WTC11 (cell line): ENCODE data around the gene AGBL1. TPM values are rescaled to one million over a fixed set of nuclear protein-coding genes. Genes with fewer than 3 reads are reported as not detected.

Experiments used
- ATAC-seq: fragments of 200-7000 bp; cut with Tn5 transposase; 2 replicates; pipeline ENCODE4 v1.10.0; 2021; ENCODE audit warnings: mild to moderate bottlenecking, moderate library complexity
- CTCF ChIA-PET: fragments of 300-600 bp; sonication (Branson Sonifier 250); formaldehyde crosslinking; loops from one replicate; lab custom pipeline; 2021; ENCODE audit warnings: antibody characterized with exemption; lab: Charles Lee
- POLR2A ChIA-PET: fragments of 350-600 bp; sonication (Branson Sonifier 250); formaldehyde crosslinking; loops from one replicate; lab custom pipeline; 2021; ENCODE audit warnings: antibody characterized with exemption; lab: Charles Lee
- DNase-seq: peaks from one replicate; pipeline ENCODE4 v3.0.0; 2021; ENCODE audit warnings: low spot score
- H3K27ac Mint-ChIP-seq: 2 replicates; pipeline ENCODE4 v1.8.0; 2021; ENCODE audit warnings: mixed read lengths
- H3K27me3 Mint-ChIP-seq: 2 replicates; pipeline ENCODE4 v1.8.0; 2021; ENCODE audit warnings: low read depth, mild to moderate bottlenecking, moderate library complexity, mixed read lengths
- H3K36me3 Mint-ChIP-seq: 2 replicates; pipeline ENCODE4 v1.8.0; 2021; ENCODE audit warnings: mixed read lengths
- H3K4me1 Mint-ChIP-seq: 2 replicates; pipeline ENCODE4 v1.8.0; 2022; ENCODE audit warnings: mixed read lengths
- H3K4me3 Mint-ChIP-seq: 2 replicates; pipeline ENCODE4 v1.8.0; 2021; ENCODE audit warnings: mild to moderate bottlenecking, moderate library complexity, mixed read lengths
- H3K9me3 Mint-ChIP-seq: 2 replicates; pipeline ENCODE4 v1.8.0; 2021; ENCODE audit warnings: mixed read lengths
- CTCF ChIP-seq: fragments of 200-600 bp; IDR thresholded peaks from 2 replicates; pipeline ENCODE4 v1.8.0; 2022; ENCODE audit warnings: antibody characterized with exemption
- ETV6 ChIP-seq: sonication (generic); formaldehyde crosslinking; IDR thresholded peaks from 2 replicates; pipeline ENCODE4 v1.8.1; 2022; ENCODE audit warnings: mild to moderate bottlenecking, missing genetic modification reagents
- GABPB1 ChIP-seq: sonication (generic); formaldehyde crosslinking; IDR thresholded peaks from 2 replicates; pipeline ENCODE4 v1.8.1; 2023; ENCODE audit warnings: mild to moderate bottlenecking, missing genetic modification reagents
- IRF2 ChIP-seq: sonication (generic); formaldehyde crosslinking; IDR thresholded peaks from 2 replicates; pipeline ENCODE4 v1.8.0; 2022; ENCODE audit warnings: low read depth, missing genetic modification reagents, borderline replicate concordance
- JAZF1 ChIP-seq: fragments of 250-450 bp; sonication (Bioruptor Pico); IDR thresholded peaks from 2 replicates; pipeline ENCODE4 v1.9.0; 2021; ENCODE audit warnings: moderate library complexity, mild to moderate bottlenecking, inconsistent platforms
- NFE2L1 ChIP-seq: sonication (generic); formaldehyde crosslinking; IDR thresholded peaks from 2 replicates; pipeline ENCODE4 v1.8.1; 2023; ENCODE audit warnings: missing genetic modification reagents
- NR3C1 ChIP-seq: sonication (generic); formaldehyde crosslinking; conservative IDR thresholded peaks from 2 replicates; pipeline ENCODE4 v1.8.1; 2023; ENCODE audit warnings: low read depth, mild to moderate bottlenecking, missing genetic modification reagents
- PRDM15 ChIP-seq: sonication (generic); formaldehyde crosslinking; IDR thresholded peaks from 2 replicates; pipeline ENCODE4 v1.8.0; 2022; ENCODE audit warnings: missing genetic modification reagents
- RELA ChIP-seq: sonication (generic); formaldehyde crosslinking; IDR thresholded peaks from 2 replicates; pipeline ENCODE4 v1.8.1; 2022; ENCODE audit warnings: missing genetic modification reagents, mild to moderate bottlenecking, borderline replicate concordance
- RORB ChIP-seq: fragments of 250-450 bp; sonication (Bioruptor Pico); IDR thresholded peaks from 2 replicates; pipeline ENCODE4 v1.9.0; 2021; ENCODE audit warnings: mild to moderate bottlenecking
- TEAD1 ChIP-seq: sonication (generic); formaldehyde crosslinking; IDR thresholded peaks from 2 replicates; pipeline ENCODE4 v1.8.0; 2022; ENCODE audit warnings: mild to moderate bottlenecking, missing genetic modification reagents
- ZNF281 ChIP-seq: sonication (generic); formaldehyde crosslinking; IDR thresholded peaks from 2 replicates; pipeline ENCODE4 v1.8.0; 2023; ENCODE audit warnings: mild to moderate bottlenecking, missing genetic modification reagents
- ZNF532 ChIP-seq: fragments of 250-450 bp; sonication (Bioruptor Pico); IDR thresholded peaks from 2 replicates; pipeline ENCODE4 v1.9.0; 2021; ENCODE audit warnings: mild to moderate bottlenecking, borderline replicate concordance
- total RNA-seq: library from RNA; stranded (reverse); gene quantifications from 3 replicates; pipeline ENCODE4 v1.2.3, GENCODE V29; 2021

Gene AGBL1
- total RNA-seq, 1 experiment from 2014 or later = not detected

- ChIA-PET POLR2A (no interaction called here), CTCF (no interaction called here)
- Mint-ChIP-seq H3K27ac (no peak overlapping the region), H3K4me3 (no peak overlapping the region), H3K9me3 (peaks cover 26% of the 10 kb centered on the region), H3K27me3 (no peaks in the 10 kb centered on the region), H3K4me1 (peaks cover 3% of the 10 kb centered on the region), H3K36me3 (peaks cover 3% of the 10 kb centered on the region; the same call in 1 of the 2 replicates)
- ATAC-seq (no peak), DNase-seq (no peak)
- TF ChIP-seq RELA (CRISPR knock-in tag) = no peak
- TF ChIP-seq ZNF281 (CRISPR knock-in tag) = no peak
- TF ChIP-seq RORB = no peak
- TF ChIP-seq NFE2L1 (CRISPR knock-in tag) = no peak
- TF ChIP-seq TEAD1 (CRISPR knock-in tag) = no peak
- TF ChIP-seq GABPB1 (CRISPR knock-in tag) = no peak
- TF ChIP-seq IRF2 (CRISPR knock-in tag) = no peak
- no peak for TF ChIP-seq ETV6 (CRISPR knock-in tag)
- no peak for TF ChIP-seq NR3C1 (CRISPR knock-in tag)
- no peak for TF ChIP-seq CTCF
Measured at GRCh38 chr15:86337071-86337470, 257.4 kb downstream of the AGBL1 start.

- DNase-seq = no peak
- no peak overlapping the region for H3K27ac Mint-ChIP-seq
- peaks cover 9% of the 10 kb centered on the region for H3K4me1 Mint-ChIP-seq
- ChIA-PET CTCF (no interaction called here), POLR2A (no interaction called here)
- no peaks in the 10 kb centered on the region for H3K27me3 Mint-ChIP-seq
- no peaks in the 10 kb centered on the region for H3K9me3 Mint-ChIP-seq
- TF ChIP-seq ZNF532 (CRISPR knock-in tag) (no peak), PRDM15 (CRISPR knock-in tag) (no peak), JAZF1 (CRISPR knock-in tag) (no peak)
- TF ChIP-seq, all 79 proteins: peak for 0
- no peak for ATAC-seq
- Mint-ChIP-seq H3K4me3 (no peak overlapping the region), H3K36me3 (no peaks in the 10 kb centered on the region)
Measured at GRCh38 chr15:86347245-86347644, 267.6 kb downstream of the AGBL1 start.
